Measurements from ENCODE around the gene EDIL3. TPM values are rescaled to one million over a fixed set of nuclear protein-coding genes. Genes with fewer than 3 reads are reported as not detected.

Gene EDIL3
- total and polyA plus RNA-seq, 2 experiments from 2014 or later, result 18.2 to 42.4 TPM

- H3K27me3 ChIP-seq, result no peaks in the 10 kb centered on the region
- no peaks in the 10 kb centered on the region for H3K79me2 ChIP-seq
- no peaks in the 10 kb centered on the region for H3K9me2 ChIP-seq (replicated peaks; ENCODE audit: insufficient read depth)
- no peaks in the 10 kb centered on the region for H3K36me3 ChIP-seq (replicated peaks; ENCODE audit: insufficient read depth, low read depth)
- H3K4me2 ChIP-seq, result no peak overlapping the region
- H4K20me1 ChIP-seq (ENCODE audit: insufficient read depth, poor library complexity, severe bottlenecking), result no peaks in the 10 kb centered on the region
- DNase-seq (ENCODE audit: low spot score), result no peak
- no peak overlapping the region for H2AFZ ChIP-seq
- no peak for TF ChIP-seq CTCF (IDR thresholded peaks at IDR 0.05; ENCODE audit: poor library complexity)
- no peak for TF ChIP-seq EZH2 (IDR thresholded peaks at IDR 0.05; ENCODE audit: borderline replicate concordance)
- TF ChIP-seq EZH2phosphoT487 (IDR thresholded peaks at IDR 0.05; ENCODE audit: low read depth, severe bottlenecking, unreplicated experiment), result no peak
- no peaks in the 10 kb centered on the region for H3K4me1 ChIP-seq (ENCODE audit: insufficient read depth)
- H3K4me3 ChIP-seq, result no peak overlapping the region
- no peaks in the 10 kb centered on the region for H3K9me3 ChIP-seq (ENCODE audit: low read depth)
- no peak overlapping the region for H3K27ac ChIP-seq
These were observed 22.5 kb downstream of the EDIL3 start for GRCh38 chr5:84362061-84362720.

- H3K27me3 ChIP-seq, result no peaks in the 10 kb centered on the region
- no peaks in the 10 kb centered on the region for H3K9me3 ChIP-seq (ENCODE audit: low read depth)
- no peak overlapping the region for H3K4me2 ChIP-seq
- H3K4me3 ChIP-seq, result no peak overlapping the region
- 72% methylated on average over 2 of the region's 2 CpGs for WGBS (ENCODE audit: low lambda C conversion rate, missing lambda C conversion rate)
- TF ChIP-seq EZH2 (IDR thresholded peaks at IDR 0.05; ENCODE audit: borderline replicate concordance), result no peak
- no peak for TF ChIP-seq EZH2phosphoT487 (IDR thresholded peaks at IDR 0.05; ENCODE audit: low read depth, severe bottlenecking, unreplicated experiment)
- TF ChIP-seq CTCF (IDR thresholded peaks at IDR 0.05; ENCODE audit: poor library complexity), result no peak
- H3K36me3 ChIP-seq (replicated peaks; ENCODE audit: insufficient read depth, low read depth), result no peaks in the 10 kb centered on the region
- H2AFZ ChIP-seq, result no peak overlapping the region
- DNase-seq (ENCODE audit: low spot score), result no peak
- no peaks in the 10 kb centered on the region for H4K20me1 ChIP-seq (ENCODE audit: insufficient read depth, poor library complexity, severe bottlenecking)
- no peaks in the 10 kb centered on the region for H3K9me2 ChIP-seq (replicated peaks; ENCODE audit: insufficient read depth)
- H3K27ac ChIP-seq, result no peak overlapping the region
- H3K4me1 ChIP-seq (ENCODE audit: insufficient read depth), result no peaks in the 10 kb centered on the region
- no peaks in the 10 kb centered on the region for H3K79me2 ChIP-seq
These were observed 23.1 kb downstream of the EDIL3 start for GRCh38 chr5:84361572-84361971.

GRCh38 chr5:84360056-84360455 lies 24.6 kb downstream of the EDIL3 start:
- WGBS (ENCODE audit: low lambda C conversion rate, missing lambda C conversion rate), result 88% methylated on average over 3 of the region's 3 CpGs
- H3K27ac ChIP-seq, result no peak overlapping the region
- H3K36me3 ChIP-seq (replicated peaks; ENCODE audit: insufficient read depth, low read depth), result no peaks in the 10 kb centered on the region
- no peak overlapping the region for H3K4me3 ChIP-seq
- TF ChIP-seq EZH2 (IDR thresholded peaks at IDR 0.05; ENCODE audit: borderline replicate concordance) (no peak), EZH2phosphoT487 (IDR thresholded peaks at IDR 0.05; ENCODE audit: low read depth, severe bottlenecking, unreplicated experiment) (no peak), CTCF (IDR thresholded peaks at IDR 0.05; ENCODE audit: poor library complexity) (no peak)
- DNase-seq (ENCODE audit: low spot score), result no peak
- no peaks in the 10 kb centered on the region for H3K9me3 ChIP-seq (ENCODE audit: low read depth)
- no peak overlapping the region for H3K4me2 ChIP-seq
- H4K20me1 ChIP-seq (ENCODE audit: insufficient read depth, poor library complexity, severe bottlenecking), result no peaks in the 10 kb centered on the region
- H3K9me2 ChIP-seq (replicated peaks; ENCODE audit: insufficient read depth), result no peaks in the 10 kb centered on the region
- no peaks in the 10 kb centered on the region for H3K79me2 ChIP-seq
- H3K4me1 ChIP-seq (ENCODE audit: insufficient read depth), result no peaks in the 10 kb centered on the region
- H2AFZ ChIP-seq, result no peak overlapping the region
- no peaks in the 10 kb centered on the region for H3K27me3 ChIP-seq

Data from hepatocyte (in vitro differentiated cells).